ENCODE measurements around the gene CRIP2. TPM values are rescaled to one million over a fixed set of nuclear protein-coding genes. Genes with fewer than 3 reads are reported as not detected.

Gene CRIP2
- total and polyA plus RNA-seq, 2 of the 13 experiments (the other 11 are each of a cell fraction or from before 2014, with no cell fraction given) = 31.6 to 37.9 TPM

GRCh38 chr14:105490572-105491365 is 16.1 kb downstream of the CRIP2 start, which contains the start of gene TEDC1 (continued):
- TF ChIP-seq FUBP1 (CRISPR knock-in tag; IDR thresholded peaks at IDR 0.05; ENCODE audit: borderline replicate concordance) (no peak; the same call in 1 of the 2 replicates), RBM22 (optimal IDR thresholded peaks at IDR 0.05; ENCODE audit: low read length) (peak; percentile 77), BCLAF1 (IDR thresholded peaks at IDR 0.05) (no peak), REL (CRISPR knock-in tag; conservative IDR thresholded peaks at IDR 0.05) (peak; percentile 11; the same call in 1 of the 2 replicates), ZFP36L1 (CRISPR knock-in tag; IDR thresholded peaks at IDR 0.05) (peak; percentile 84; the same call in 1 of the 2 replicates), ZC3H13 (CRISPR knock-in tag; IDR thresholded peaks at IDR 0.05) (peak; percentile 100), MIXL1 (CRISPR knock-in tag; IDR thresholded peaks at IDR 0.05) (peak; percentile 44), ZBTB34 (CRISPR knock-in tag; IDR thresholded peaks at IDR 0.05) (peak; percentile 75), NFYB (CRISPR knock-in tag; IDR thresholded peaks at IDR 0.05) (peak; percentile 97), RBAK (CRISPR knock-in tag; IDR thresholded peaks at IDR 0.05) (no peak), MED13 (CRISPR knock-in tag; IDR thresholded peaks at IDR 0.05) (peak; percentile 65; the same call in 1 of the 2 replicates), IKZF4 (CRISPR knock-in tag; IDR thresholded peaks at IDR 0.05; ENCODE audit: borderline replicate concordance, low read depth, not compliant biosample characterization) (peak; percentile 11), PHF20 (CRISPR knock-in tag; IDR thresholded peaks at IDR 0.05) (peak; percentile 82), ZBTB2 (CRISPR knock-in tag; IDR thresholded peaks at IDR 0.05; ENCODE audit: low read depth) (peak; percentile 46), TFDP1 (CRISPR knock-in tag; IDR thresholded peaks at IDR 0.05; ENCODE audit: borderline replicate concordance) (peak; percentile 93; the same call in 1 of the 2 replicates)

All from HepG2 (cell line).